ENCODE data around the gene WDR83.

DNA sequence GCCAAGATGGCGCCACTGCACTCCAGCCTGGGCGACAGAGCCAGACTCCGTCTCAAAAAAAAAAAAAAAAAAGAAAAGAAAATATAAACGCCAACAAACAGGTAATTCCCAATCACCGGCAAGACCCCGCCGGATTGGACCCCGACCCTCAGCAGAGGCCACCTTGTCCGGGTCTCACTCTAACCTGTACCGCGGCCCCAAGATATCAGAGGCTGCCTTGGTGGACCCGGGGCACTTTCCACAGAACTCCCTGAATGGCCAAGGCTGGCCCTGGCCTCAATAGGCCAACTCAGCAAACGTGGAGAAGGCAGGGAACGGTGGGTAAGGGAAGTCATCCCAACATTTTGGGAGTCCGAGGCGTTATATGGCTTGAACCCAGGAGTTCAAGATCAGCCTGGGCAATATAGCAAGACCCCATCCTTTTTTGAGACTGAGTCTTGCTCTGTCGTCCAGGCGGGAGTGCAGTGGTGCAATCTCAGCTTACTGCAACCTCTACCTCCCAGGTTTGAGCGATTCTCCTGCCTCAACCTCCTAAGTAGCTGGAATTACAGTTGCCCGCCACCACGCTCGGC, 27.9 kb upstream of the WDR83 start:
- no peak for TF ChIP-seq EZH2 (IDR thresholded peaks at IDR 0.05; ENCODE audit: low read depth, low read length, severe bottlenecking)
- TF ChIP-seq, protein P1, sequence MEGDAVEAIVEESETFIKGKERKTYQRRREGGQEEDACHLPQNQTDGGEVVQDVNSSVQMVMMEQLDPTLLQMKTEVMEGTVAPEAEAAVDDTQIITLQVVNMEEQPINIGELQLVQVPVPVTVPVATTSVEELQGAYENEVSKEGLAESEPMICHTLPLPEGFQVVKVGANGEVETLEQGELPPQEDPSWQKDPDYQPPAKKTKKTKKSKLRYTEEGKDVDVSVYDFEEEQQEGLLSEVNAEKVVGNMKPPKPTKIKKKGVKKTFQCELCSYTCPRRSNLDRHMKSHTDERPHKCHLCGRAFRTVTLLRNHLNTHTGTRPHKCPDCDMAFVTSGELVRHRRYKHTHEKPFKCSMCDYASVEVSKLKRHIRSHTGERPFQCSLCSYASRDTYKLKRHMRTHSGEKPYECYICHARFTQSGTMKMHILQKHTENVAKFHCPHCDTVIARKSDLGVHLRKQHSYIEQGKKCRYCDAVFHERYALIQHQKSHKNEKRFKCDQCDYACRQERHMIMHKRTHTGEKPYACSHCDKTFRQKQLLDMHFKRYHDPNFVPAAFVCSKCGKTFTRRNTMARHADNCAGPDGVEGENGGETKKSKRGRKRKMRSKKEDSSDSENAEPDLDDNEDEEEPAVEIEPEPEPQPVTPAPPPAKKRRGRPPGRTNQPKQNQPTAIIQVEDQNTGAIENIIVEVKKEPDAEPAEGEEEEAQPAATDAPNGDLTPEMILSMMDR (IDR thresholded peaks at IDR 0.05; ENCODE audit: control extremely low read depth in 1 of 3, insufficient read depth in 1 of 3, low read depth in 1 of 3, low read length in 3 of 3), result no peak
- TF ChIP-seq SIN3A (conservative IDR thresholded peaks at IDR 0.05 in 1 of 2, IDR thresholded peaks at IDR 0.05 in 1 of 2; ENCODE audit: low read depth in 1 of 2, low read length in 2 of 2), result no peak
- TF ChIP-seq SUZ12 (IDR thresholded peaks at IDR 0.05; ENCODE audit: low read length), result no peak
- no peak for TF ChIP-seq JUND (IDR thresholded peaks at IDR 0.05; ENCODE audit: low read length)
- no peak for TF ChIP-seq POLR2A (IDR thresholded peaks at IDR 0.05; ENCODE audit: control extremely low read depth in 1 of 2, low read depth in 2 of 2, low read length in 2 of 2)
- TF ChIP-seq FOSL1 (IDR thresholded peaks at IDR 0.05; ENCODE audit: insufficient read depth, low read depth, low read length), result no peak
- TF ChIP-seq YY1 (IDR thresholded peaks at IDR 0.05; ENCODE audit: low read depth, low read length), result no peak
- TF ChIP-seq NANOG (IDR thresholded peaks at IDR 0.05; ENCODE audit: insufficient read depth, low read depth, low read length, poor library complexity, severe bottlenecking), result no peak
- TF ChIP-seq BRCA1 (IDR thresholded peaks at IDR 0.05; ENCODE audit: low read depth, low read length), result no peak
- no peak for TF ChIP-seq TAF1 (IDR thresholded peaks at IDR 0.05; ENCODE audit: low read depth, low read length)

All from H1 (cell line).